ENCODE results near the gene NEGR1. TPM values are rescaled to one million over a fixed set of nuclear protein-coding genes. Genes with fewer than 3 reads are reported as not detected.

NEGR1 gene
- total RNA-seq, 1 experiment from 2014 or later: 2.9 TPM

- DNase-seq (ENCODE audit: low spot score): no peak
- H3K4me3 Mint-ChIP-seq: no peak overlapping the region
- no peak overlapping the region for H3K27ac Mint-ChIP-seq
- TF ChIP-seq SP1 (CRISPR knock-in tag; conservative IDR thresholded peaks at IDR 0.05) (no peak), IRF2 (CRISPR knock-in tag; IDR thresholded peaks at IDR 0.05; ENCODE audit: borderline replicate concordance, low read depth) (no peak), RELA (CRISPR knock-in tag; IDR thresholded peaks at IDR 0.05; ENCODE audit: borderline replicate concordance) (no peak), ZNF263 (CRISPR knock-in tag; IDR thresholded peaks at IDR 0.05; ENCODE audit: low read depth) (no peak), MAX (CRISPR knock-in tag; IDR thresholded peaks at IDR 0.05) (no peak), ZNF532 (CRISPR knock-in tag; IDR thresholded peaks at IDR 0.05; ENCODE audit: borderline replicate concordance) (no peak), CTCF (IDR thresholded peaks at IDR 0.05) (no peak), ESRRA (CRISPR knock-in tag; IDR thresholded peaks at IDR 0.05; ENCODE audit: borderline replicate concordance) (no peak), TEAD1 (CRISPR knock-in tag; IDR thresholded peaks at IDR 0.05) (no peak), HMGXB4 (CRISPR knock-in tag; IDR thresholded peaks at IDR 0.05) (no peak), SMAD4 (CRISPR knock-in tag; IDR thresholded peaks at IDR 0.05) (no peak), ERG (CRISPR knock-in tag; IDR thresholded peaks at IDR 0.05) (no peak), ZSCAN18 (CRISPR knock-in tag; IDR thresholded peaks at IDR 0.05) (no peak), CDX4 (CRISPR knock-in tag; IDR thresholded peaks at IDR 0.05; ENCODE audit: borderline replicate concordance) (no peak), ZBTB43 (CRISPR knock-in tag; IDR thresholded peaks at IDR 0.05) (no peak), ZBTB21 (CRISPR knock-in tag; IDR thresholded peaks at IDR 0.05; ENCODE audit: borderline replicate concordance) (no peak)
- CTCF ChIA-PET: no interaction called here
- peaks cover 4% of the 10 kb centered on the region; the same call in 1 of the 2 replicates for H3K9me3 Mint-ChIP-seq
- H3K4me1 Mint-ChIP-seq: peaks cover 4% of the 10 kb centered on the region; the same call in 1 of the 2 replicates
- H3K36me3 Mint-ChIP-seq: no peaks in the 10 kb centered on the region
- POLR2A ChIA-PET: no interaction called here
- no peaks in the 10 kb centered on the region for H3K27me3 Mint-ChIP-seq (ENCODE audit: low read depth)
- ATAC-seq: no peak
Observed at GRCh38 chr1:71490432-71490831, 791.9 kb downstream of the NEGR1 start.
